ENCODE results near the gene DNAJB5. TPM values are rescaled to one million over a fixed set of nuclear protein-coding genes. Genes with fewer than 3 reads are reported as not detected.

Gene DNAJB5
- total RNA-seq, 1 donor from 2014 or later, result 2.4 TPM

DNA sequence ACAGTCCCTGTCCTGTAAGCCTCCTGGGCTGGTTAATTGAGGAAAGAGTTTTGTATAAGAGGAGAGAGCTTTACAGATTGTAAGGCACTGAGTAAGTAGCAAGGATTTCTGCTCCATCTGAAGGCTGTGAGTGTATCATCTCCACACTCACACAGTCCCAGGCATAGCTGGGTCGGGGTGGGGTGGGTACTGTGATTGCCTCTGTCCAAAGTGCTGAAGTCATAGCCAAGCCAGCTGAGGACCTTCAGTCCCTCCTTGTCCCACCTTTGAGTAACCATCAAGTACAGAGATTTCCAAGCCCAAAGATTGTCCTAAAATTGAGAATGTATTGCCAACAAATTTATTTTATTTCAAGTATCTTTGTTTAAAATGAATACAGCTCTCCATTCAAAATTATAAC is 5.5 kb upstream of the DNAJB5 start:
- DNase-seq (ENCODE audit: low read depth in 2 of 2), result peak; percentile 48 to 49

- peak; percentile 73 to 84 for DNase-seq (ENCODE audit: low read depth in 2 of 2)
Observed at GRCh38 chr9:34985311-34985899, 4.1 kb upstream of the DNAJB5 start.

- DNase-seq (ENCODE audit: low read depth in 2 of 2), result peak; percentile 52 to 59
Observed at GRCh38 chr9:34986540-34987047, 3.0 kb upstream of the DNAJB5 start.

- no peak for DNase-seq (ENCODE audit: low read depth in 2 of 2)
Observed at GRCh38 chr9:34987160-34987901, 2.2 kb upstream of the DNAJB5 start.

GRCh38 chr9:34988218-34989002 is 1.1 kb upstream of the DNAJB5 start:
- no peak for DNase-seq (ENCODE audit: low read depth in 2 of 2)

DNA sequence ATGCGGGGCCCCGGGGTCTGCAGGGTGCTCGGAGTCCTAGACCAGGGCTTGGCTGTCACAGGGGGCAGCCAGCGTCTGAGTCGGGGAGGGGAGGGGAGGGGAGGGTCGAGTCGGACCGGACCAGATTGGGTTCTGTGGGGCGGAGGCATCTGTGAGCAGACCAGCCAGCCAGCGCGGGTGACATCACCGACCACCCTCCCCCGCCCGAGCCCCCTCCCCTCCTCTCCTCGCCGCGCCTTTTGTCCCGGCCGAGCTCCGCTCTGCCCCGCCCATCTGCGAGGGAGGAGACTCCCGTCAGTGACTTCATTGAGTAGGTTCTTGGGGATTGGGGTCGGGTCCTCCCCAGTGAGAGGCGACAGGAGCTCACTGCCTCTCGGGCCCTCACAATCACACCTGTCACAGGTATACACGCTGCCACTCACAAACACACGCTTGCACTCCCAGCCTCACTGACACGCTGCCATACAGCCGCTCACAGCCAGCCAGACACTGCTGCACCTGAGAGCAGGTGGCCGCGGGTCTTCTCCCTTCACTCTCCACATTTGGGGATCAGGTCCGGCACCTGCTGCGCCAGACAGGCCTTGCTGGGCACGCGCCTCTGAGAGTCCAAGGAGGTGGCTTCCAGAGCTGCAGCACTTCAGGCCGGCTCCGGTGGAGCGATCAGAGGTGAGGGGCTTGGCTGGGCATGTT is 546 bp downstream of the DNAJB5 start:
- DNase-seq (ENCODE audit: low read depth in 2 of 2), result peak; percentile 61 to 64

GRCh38 chr9:34990908-34991606 is 1.5 kb downstream of the DNAJB5 start:
- DNase-seq (ENCODE audit: low read depth in 2 of 2), result no peak

- DNase-seq (ENCODE audit: low read depth in 2 of 2), result no peak
Observed at GRCh38 chr9:34991607-34992375, 2.2 kb downstream of the DNAJB5 start.

GRCh38 chr9:34992376-34992951 is 2.9 kb downstream of the DNAJB5 start:
- DNase-seq (ENCODE audit: low read depth in 2 of 2), result peak; percentile 80 to 90

GRCh38 chr9:34993502-34994259 is 4.1 kb downstream of the DNAJB5 start:
- peak; percentile 33 to 49 for DNase-seq (ENCODE audit: low read depth in 2 of 2)

- DNase-seq (ENCODE audit: low read depth in 2 of 2), result peak; percentile 40 to 53
Observed at GRCh38 chr9:34994260-34994899, 4.8 kb downstream of the DNAJB5 start.

GRCh38 chr9:34994900-34995669 is 5.5 kb downstream of the DNAJB5 start:
- DNase-seq (ENCODE audit: low read depth in 2 of 2), result peak in 1 of 2 donors; percentile 59

DNA sequence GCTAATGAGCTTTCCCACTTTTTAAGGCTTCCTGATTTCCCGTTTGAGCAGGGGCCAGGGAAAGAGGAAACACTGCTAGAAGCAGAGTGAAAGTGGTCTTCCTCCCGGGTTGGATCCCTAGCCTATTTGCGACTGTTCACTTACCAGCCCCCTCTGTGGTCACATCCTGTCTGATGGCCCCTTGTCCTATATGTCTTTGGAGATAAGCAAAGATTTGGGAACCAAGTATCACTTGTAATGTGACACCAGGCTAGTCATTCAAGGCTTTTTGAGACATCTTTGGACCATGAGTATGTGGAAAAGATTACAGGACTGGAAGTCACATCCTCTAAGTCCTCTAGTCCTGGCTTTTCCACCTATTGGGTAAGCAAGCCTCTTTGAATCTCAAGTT is 6.1 kb downstream of the DNAJB5 start:
- DNase-seq (ENCODE audit: low read depth in 2 of 2), result no peak

- DNase-seq (ENCODE audit: low read depth in 2 of 2), result no peak
Observed at GRCh38 chr9:34996181-34996904, 6.8 kb downstream of the DNAJB5 start.

DNA sequence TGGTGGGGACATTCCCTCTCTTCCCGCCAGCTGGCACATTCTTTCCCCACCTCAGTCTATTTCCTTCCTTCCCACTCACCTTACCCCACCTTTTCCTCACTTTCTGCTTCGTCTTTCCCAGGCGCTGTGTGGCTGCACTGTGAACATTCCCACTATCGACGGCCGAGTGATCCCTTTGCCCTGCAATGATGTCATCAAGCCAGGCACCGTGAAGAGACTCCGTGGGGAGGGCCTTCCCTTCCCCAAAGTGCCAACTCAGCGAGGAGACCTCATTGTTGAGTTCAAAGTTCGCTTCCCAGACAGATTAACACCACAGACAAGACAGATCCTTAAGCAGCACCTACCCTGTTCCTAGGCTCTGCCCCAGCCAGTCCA is 7.3 kb downstream of the DNAJB5 start:
- DNase-seq (ENCODE audit: low read depth in 2 of 2), result no peak

- no peak for DNase-seq (ENCODE audit: low read depth in 2 of 2)
Observed at GRCh38 chr9:34997379-34997781, 7.8 kb downstream of the DNAJB5 start.

- DNase-seq (ENCODE audit: low read depth in 2 of 2), result no peak
Observed at GRCh38 chr9:34998266-34998665, 8.7 kb downstream of the DNAJB5 start.
